GM21423 (cell line): ENCODE measurements around the gene SREK1IP1.

Source experiments
- ATAC-seq: cut with Tn5 transposase; IDR thresholded peaks from one replicate; pipeline ENCODE4 v1.9.1; 2021; ENCODE audit warnings: mild to moderate bottlenecking, moderate library complexity; ENCODE audit not compliant: unreplicated experiment

SREK1IP1 gene

DNA sequence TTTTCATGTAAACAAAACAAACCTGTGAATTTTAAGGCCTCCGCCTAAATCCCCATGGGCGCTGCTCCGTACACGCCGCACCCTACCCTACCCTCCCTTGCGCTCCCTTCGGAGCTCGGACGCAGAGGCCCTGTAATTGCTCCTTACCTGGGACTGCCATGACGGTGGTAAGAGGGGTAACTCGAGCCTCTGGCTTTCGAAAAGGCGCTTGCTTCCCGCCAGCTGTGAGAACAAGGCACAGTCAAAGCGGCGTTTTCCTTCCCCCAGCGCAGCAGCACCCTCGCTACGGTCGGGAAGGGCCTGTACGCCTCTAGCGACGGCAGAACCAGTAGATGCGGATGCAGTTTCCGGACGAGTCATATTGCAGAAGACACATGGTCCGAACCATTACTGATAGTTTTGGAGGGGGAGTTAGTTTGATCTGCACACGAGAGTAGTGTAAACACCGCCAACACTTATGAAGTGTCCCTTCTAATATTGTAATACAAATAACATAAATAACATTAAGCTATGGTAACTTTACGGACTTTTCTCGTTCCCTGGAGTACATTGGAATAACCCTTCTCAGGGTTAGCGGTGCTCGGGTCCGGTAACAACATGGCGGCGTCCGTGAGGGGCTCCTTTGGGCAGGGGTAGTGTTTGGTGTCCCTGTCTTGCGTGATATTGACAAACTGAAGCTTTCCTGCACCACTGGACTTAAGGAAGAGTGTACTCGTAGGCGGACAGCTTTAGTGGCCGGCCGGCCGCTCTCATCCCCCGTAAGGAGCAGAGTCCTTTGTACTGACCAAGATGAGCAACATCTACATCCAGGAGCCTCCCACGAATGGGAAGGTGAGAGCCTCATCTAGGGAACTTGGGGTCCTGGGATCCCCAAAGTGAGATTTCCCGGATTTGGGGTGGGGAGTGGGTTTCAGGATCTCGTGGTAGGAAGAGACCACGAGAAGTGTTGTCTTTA is at the start of gene SREK1IP1, which contains the start of gene CWC27:
TSS of gene SREK1IP1 (minus strand) at position 334 of the 955 bp plus-strand sequence. CDS start at position 160, 174 bp downstream.
TSS of gene CWC27 (plus strand) at position 573 of the 955 bp plus-strand sequence. CDS start at position 790, 217 bp downstream.
- peak; percentile 96 for ATAC-seq

DNA sequence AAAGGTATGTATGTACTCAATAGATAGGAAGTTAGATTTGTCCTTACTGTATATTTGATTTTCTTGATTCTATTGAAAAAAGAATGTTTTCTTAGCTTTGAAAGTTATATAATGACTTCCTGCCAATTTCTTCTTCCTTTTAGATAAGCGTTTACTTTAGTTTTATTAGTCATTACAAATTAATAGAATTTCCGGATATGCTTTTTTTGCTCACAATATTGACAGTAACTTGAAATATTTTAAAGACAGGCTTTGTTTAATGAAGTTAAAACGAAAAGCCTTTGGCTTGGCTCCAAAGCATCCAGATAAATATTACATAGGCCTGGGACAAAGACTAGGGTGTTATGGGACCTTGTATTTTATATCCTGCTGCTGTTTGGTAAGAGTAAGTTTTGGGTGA is 49.8 kb upstream of the SREK1IP1 start:
- no peak for ATAC-seq

- ATAC-seq: peak; percentile 85
Observed at GRCh38 chr5:64814073-64814472, 45.6 kb upstream of the SREK1IP1 start.

DNA sequence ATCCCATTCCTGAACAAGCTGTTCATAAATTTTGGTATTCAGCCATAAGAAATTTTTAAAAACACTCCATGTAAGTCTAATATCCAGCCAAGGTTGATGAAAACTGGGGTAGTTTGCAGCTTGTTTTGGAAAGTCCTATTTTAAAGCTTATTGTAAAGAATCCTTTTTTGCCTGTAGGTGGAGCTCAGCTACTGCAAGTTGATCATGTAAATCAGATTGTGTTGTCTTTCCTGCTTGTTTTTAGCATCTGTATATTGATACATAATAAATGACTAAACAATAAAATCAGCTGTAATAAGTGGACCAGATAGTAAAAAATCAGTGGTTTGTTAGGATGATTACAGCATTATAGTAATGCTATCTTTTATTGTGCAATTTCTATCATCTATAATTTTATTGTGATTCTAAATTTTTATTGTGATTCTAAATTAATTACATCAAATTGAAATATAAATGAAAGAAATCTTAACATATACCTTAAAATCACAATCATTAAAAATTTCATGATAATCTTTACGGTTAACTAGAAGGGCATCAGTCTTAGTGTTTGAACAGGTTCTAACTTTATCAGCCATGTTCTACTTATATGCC is 42.7 kb upstream of the SREK1IP1 start:
- peak; percentile 53 for ATAC-seq

GRCh38 chr5:64807520-64807919 is 39.0 kb upstream of the SREK1IP1 start:
- no peak for ATAC-seq

DNA sequence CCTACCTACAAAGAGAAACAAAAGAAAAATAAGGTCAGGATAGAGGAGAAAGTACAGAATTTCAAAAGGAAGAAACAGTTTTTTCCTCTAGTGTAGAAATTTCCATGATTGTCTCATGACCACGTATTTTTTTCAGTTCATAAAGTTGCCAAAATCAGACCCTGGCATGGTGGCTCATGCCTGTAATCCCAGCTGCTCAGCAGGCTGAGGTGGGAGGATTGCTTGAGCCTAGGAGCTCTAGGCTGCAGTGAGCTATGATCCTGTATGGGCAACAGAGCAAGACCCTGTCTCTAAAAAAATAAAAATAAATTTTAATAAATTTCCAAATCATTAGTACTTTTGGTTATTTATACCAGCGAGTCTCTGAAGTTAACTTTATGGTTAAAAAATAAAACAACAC is 38.0 kb upstream of the SREK1IP1 start:
- no peak for ATAC-seq

GRCh38 chr5:64800926-64801325 is 32.4 kb upstream of the SREK1IP1 start:
- ATAC-seq: no peak

- ATAC-seq: no peak
Observed at GRCh38 chr5:64796301-64796700, 27.8 kb upstream of the SREK1IP1 start.

- no peak for ATAC-seq
Observed at GRCh38 chr5:64794053-64794770, 25.7 kb upstream of the SREK1IP1 start.

- ATAC-seq: no peak
Observed at GRCh38 chr5:64792469-64792868, 24.0 kb upstream of the SREK1IP1 start.

GRCh38 chr5:64790210-64790609 is 21.7 kb upstream of the SREK1IP1 start:
- ATAC-seq: no peak

GRCh38 chr5:64789457-64789856 is 21.0 kb upstream of the SREK1IP1 start:
- ATAC-seq: no peak

DNA sequence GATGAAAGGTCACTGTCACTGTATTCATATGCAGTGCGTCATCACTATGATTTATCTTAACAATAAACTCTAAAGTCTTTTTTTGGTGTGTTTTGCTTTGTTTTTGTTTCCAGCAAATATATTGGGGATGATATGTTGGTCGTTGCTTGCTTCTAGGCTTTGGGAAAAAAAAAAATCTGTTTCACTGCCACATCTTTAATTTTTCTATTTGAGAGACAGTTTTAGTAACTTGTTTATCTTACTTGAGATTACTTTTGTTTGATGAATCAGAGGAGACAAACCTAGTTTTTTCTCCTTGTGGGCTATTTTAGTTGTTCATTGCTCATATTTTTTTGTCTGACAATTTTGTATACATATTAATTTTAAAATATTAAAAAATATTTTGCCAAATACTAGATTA is 19.7 kb upstream of the SREK1IP1 start:
- no peak for ATAC-seq

DNA sequence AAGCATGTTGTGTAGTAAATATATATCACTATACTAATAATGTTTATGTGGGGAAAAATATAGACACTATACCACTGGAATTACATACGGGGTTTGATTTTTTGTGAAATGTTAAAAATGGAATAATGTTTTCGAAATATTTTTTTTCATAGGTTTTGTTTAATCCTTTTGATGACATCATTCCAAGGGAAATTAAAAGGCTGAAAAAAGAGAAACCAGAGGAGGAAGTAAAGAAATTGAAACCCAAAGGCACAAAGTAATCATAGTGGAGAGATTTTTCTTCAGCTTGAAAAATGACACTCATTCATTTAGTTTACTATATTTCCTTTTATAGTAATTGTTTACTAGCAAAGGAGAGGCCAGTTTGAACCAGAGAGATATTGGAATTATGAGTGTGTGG is 17.9 kb upstream of the SREK1IP1 start:
- no peak for ATAC-seq

DNA sequence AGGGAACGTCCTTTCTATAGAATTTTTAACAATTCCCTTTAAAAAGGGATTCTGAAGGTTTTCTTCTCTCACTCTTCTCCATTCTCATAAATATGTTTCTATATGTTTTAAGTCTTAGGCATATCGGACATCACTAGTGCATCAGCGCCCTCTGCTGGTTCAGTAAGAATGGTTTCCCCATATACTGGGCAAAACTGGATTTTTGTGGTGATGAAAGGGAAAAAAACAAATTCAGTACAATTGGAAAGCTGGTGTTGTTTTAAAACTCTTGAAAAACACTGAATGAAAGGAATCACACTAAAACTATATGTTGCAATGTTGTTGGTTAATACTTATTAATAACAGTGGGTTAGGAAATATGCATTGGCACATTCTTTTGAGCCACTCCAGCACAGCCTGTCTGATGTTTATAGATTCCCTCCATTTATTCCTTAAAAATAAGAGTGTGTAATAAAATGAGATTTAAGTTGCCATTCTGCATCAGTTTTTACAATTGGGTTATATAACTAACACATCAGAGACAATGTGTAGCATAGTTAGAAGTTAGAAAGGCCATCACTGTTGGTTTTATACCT is 16.0 kb upstream of the SREK1IP1 start:
- peak; percentile 71 for ATAC-seq

DNA sequence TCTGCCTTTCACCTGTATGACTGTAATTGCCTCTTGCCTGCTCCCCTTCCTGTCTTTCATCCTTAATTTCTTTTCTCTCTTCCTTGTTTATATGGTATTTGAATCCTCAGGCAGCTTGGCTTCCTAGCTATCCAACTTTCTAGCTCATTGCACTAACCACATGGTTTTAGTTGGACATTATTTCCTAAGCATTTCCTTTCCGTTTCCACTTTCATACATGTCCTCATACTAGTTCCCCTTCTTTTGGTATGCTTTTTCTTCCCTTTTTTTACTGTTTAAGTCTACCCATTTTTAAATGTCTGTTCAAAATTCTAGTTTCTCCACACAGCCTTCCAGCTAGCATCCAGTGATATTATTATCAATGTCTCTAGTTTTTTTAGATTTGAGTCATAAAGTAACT is 6.8 kb upstream of the SREK1IP1 start:
- ATAC-seq: no peak

DNA sequence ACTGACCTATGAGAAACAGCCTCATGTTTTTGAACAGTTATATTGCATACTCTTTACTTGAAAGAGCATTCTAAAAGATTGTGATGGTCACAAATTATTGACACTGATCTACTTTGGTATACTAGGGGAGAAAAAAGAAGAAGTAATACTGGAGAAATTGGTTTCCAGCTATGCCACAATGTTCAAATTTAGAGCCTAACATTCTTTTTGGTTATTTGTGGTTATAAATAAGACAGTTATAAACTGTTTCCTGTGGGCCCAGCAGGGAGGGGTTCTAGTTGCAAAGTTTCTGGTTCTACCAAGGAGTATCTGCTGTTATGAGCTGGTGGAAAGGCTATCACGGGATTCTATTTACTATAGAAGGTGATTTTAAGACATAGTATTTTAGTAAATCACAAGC is 5.0 kb upstream of the SREK1IP1 start:
- ATAC-seq: peak; percentile 53

GRCh38 chr5:64771736-64772135 is 3.2 kb upstream of the SREK1IP1 start:
- ATAC-seq: no peak

DNA sequence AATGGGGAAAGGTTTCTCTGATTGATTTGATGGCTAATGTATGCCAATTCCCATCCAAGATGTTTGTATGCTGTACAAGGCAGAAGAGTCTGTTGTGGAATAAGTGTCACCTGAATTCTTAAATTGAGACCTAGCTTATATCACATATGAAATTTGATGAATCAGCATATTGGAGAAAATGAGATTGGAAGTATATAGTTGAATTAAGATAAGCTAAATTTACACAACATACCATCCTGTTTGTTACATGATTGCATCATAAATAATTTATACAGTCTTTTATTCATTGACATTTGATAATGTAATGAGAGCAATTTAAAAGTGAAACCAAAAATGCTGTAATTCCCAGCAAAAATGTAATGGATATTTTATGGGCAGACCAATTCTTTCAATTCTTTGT is 1.4 kb upstream of the SREK1IP1 start:
- ATAC-seq: no peak

- ATAC-seq: peak; percentile 5
Observed at GRCh38 chr5:64767959-64768357, 533 bp downstream of the SREK1IP1 start.

DNA sequence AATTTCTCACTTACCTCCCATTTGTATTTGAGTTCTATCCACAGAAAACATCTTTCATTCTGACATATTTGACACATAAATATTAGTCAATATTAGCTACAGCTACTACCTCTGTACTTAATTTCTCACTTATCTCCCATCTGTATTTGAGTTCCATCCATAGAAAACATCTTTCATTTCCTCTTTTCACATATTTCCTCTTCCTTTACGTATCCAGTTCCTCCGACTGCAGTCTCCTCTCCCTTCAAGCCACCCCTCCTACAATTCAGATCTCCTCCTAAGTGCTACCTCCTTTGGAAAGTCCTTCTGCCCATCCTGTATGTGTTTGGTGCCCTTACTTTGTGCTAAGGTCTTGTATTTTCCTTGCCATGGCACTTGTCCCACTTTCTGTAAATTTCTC is 1.6 kb downstream of the SREK1IP1 start:
- ATAC-seq: no peak
